Naive thymus-derived CD4-positive, alpha-beta T cell (primary cell): Measurements from ENCODE around the gene SSX2IP. TPM values are rescaled to one million over a fixed set of nuclear protein-coding genes. Genes with fewer than 3 reads are reported as not detected.
"Not testable (repeated sequence)": the region's sequence is repeated elsewhere in the genome, so short reads cannot be mapped to it uniquely, and the experiment has no call there.

ENCODE experiments used
- ATAC-seq: fragments of 150-1000 bp; cut with Tn5 transposase; 2 replicates; pipeline ENCODE4 v1.10.0; 2021; ENCODE audit warnings: mild to moderate bottlenecking, moderate library complexity
- CTCF ChIA-PET: fragments of 350-600 bp; sonication (Branson Sonifier 250); formaldehyde crosslinking; loops from one replicate; lab custom pipeline; 2021; ENCODE audit warnings: antibody characterized with exemption; lab: Charles Lee
- POLR2A ChIA-PET: fragments of 350-600 bp; sonication (Branson Sonifier 250); formaldehyde crosslinking; loops from one replicate; lab custom pipeline; 2021; ENCODE audit warnings: antibody characterized with exemption, inconsistent platforms; lab: Charles Lee
- DNase-seq, 9 donors: peaks; one replicate each; pipeline versions ENCODE4 v3.0.0 to v3.0.0-alpha.2; 2020 to 2022; ENCODE audit warnings: mixed read lengths in 1 of 9
- H3K27ac ChIP-seq: one replicate; pipeline ENCODE4 v1.7.0; 2013; ENCODE audit warnings: mild to moderate bottlenecking, low read depth, low read length, moderate library complexity
- H3K27me3 ChIP-seq, 2 donors: one replicate each; pipeline ENCODE4 v1.7.0; 2013; ENCODE audit warnings: low read length in 2 of 2, mild to moderate bottlenecking in 2 of 2, moderate library complexity in 2 of 2; ENCODE audit not compliant: control insufficient read depth in 2 of 2, insufficient read depth in 2 of 2
- H3K36me3 ChIP-seq, 3 experiments: 1 replicate in 2 of 3; 2 replicates in 1 of 3; pipeline ENCODE4 v1.7.0; 2013; ENCODE audit warnings: low read length in 3 of 3, mild to moderate bottlenecking in 3 of 3, moderate library complexity in 1 of 3; ENCODE audit not compliant: insufficient read depth in 3 of 3, control insufficient read depth in 2 of 3
- H3K4me1 ChIP-seq, 2 donors: one replicate each; pipeline ENCODE4 v1.7.0; 2013; ENCODE audit warnings: low read length in 2 of 2, mild to moderate bottlenecking in 2 of 2, moderate library complexity in 1 of 2; ENCODE audit not compliant: control insufficient read depth in 2 of 2, insufficient read depth in 2 of 2
- H3K4me3 ChIP-seq: 2 replicates; pipeline ENCODE4 v1.7.0; 2013; ENCODE audit warnings: mild to moderate bottlenecking, low read length
- H3K9me3 ChIP-seq, 3 experiments: 1 replicate in 2 of 3; 2 replicates in 1 of 3; pipeline ENCODE4 v1.7.0; 2013; ENCODE audit warnings: low read length in 3 of 3; ENCODE audit not compliant: control insufficient read depth in 2 of 3
- H3K27ac Mint-ChIP-seq, 9 donors: one replicate each; pipeline ENCODE4 v1.8.0; 2020 to 2022; ENCODE audit warnings: mixed read lengths in 9 of 9, mild to moderate bottlenecking in 8 of 9, moderate library complexity in 5 of 9, inconsistent platforms in 2 of 9
- H3K27me3 Mint-ChIP-seq, 5 donors: one replicate each; pipeline ENCODE4 v1.8.0; 2021 to 2022; ENCODE audit warnings: mixed read lengths in 5 of 5, mild to moderate bottlenecking in 1 of 5
- H3K36me3 Mint-ChIP-seq, 5 donors: one replicate each; pipeline ENCODE4 v1.8.0; 2020 to 2022; ENCODE audit warnings: mixed read lengths in 5 of 5, mild to moderate bottlenecking in 3 of 5, inconsistent platforms in 1 of 5
- H3K4me1 Mint-ChIP-seq, 7 donors: one replicate each; pipeline ENCODE4 v1.8.0; 2020 to 2022; ENCODE audit warnings: mixed read lengths in 7 of 7, mild to moderate bottlenecking in 3 of 7, inconsistent platforms in 1 of 7
- H3K4me3 Mint-ChIP-seq, 10 donors: one replicate each; pipeline ENCODE4 v1.8.0; 2020 to 2022; ENCODE audit warnings: mild to moderate bottlenecking in 10 of 10, mixed read lengths in 10 of 10, moderate library complexity in 6 of 10, inconsistent platforms in 2 of 10
- H3K9me3 Mint-ChIP-seq, 11 donors: one replicate each; pipeline ENCODE4 v1.8.0; 2020 to 2022; ENCODE audit warnings: mixed read lengths in 11 of 11, mild to moderate bottlenecking in 4 of 11, inconsistent platforms in 1 of 11, moderate library complexity in 1 of 11
- intact Hi-C, 2 donors: fragments of 100-400 bp; cut with micrococcal nuclease; formaldehyde crosslinking; loops; one replicate each; pipeline ENCODE4 v1.15.1; 2023
- polyA plus RNA-seq, 2 donors: library from polyadenylated mRNA; unstranded; fragments of 300-500 nt; fragmentation: Illumina TruSeq; gene quantifications; one replicate each; pipeline ENCODE4 v1.2.3, GENCODE V29; 2021
- total RNA-seq, 6 experiments: library from RNA in 5 of 6; stranded (reverse) in 5 of 6; gene quantifications; 1 replicate in 5 of 6; 2 replicates in 1 of 6; pipeline ENCODE4 v1.2.3 and lab custom pipeline; 2021 to 2026

Gene SSX2IP
- total and polyA plus RNA-seq, 7 experiments from 2014 or later, result 7.5 to 13.4 (median 8.4) TPM

GRCh38 chr1:84721872-84722271 is 31.6 kb upstream of the SSX2IP start:
- ChIA-PET POLR2A (interaction anchor here (1.2 kb wide), 1 partner anchor 34 kb away, joined by 3 read pairs; no protein-coding TSS in a partner anchor), CTCF (interaction anchor here (0.8 to 1.6 kb wide), 2 partner anchors 26 to 29 kb away, joined by 3 read pairs; no protein-coding TSS in a partner anchor)
- H3K27me3 ChIP-seq, H3K27ac Mint-ChIP-seq, H3K9me3 Mint-ChIP-seq, ATAC-seq, H3K4me1 Mint-ChIP-seq, DNase-seq, H3K4me3 Mint-ChIP-seq, H3K27me3 Mint-ChIP-seq, H3K36me3 Mint-ChIP-seq, H3K36me3 ChIP-seq, H3K4me3 ChIP-seq, intact Hi-C loops, H3K9me3 ChIP-seq, H3K27ac ChIP-seq, H3K4me1 ChIP-seq: not testable (repeated sequence)

DNA sequence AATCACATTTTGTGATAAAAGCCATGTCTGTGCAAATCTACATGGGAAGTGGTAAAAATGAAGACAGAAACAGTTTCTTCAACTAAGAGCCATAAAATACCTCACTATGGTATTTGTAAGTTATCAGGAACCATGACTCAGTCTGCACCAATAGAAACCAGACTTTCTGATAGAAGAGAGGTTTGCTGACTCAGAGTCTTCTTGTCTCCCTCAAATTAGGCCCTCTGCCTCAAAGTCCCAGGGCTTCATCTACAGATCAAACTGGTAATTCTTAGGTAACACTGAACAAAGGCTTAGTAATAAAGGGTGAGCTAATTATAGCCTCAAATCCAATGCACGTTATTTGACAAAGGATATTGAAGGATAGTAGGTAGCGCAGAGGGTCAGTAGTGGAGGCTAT is 30.9 kb upstream of the SSX2IP start:
- intact Hi-C loops, result no loop called here
- POLR2A ChIA-PET, result interaction anchor here (0.9 kb wide), 1 partner anchor 9 kb away, joined by 3 read pairs; no protein-coding TSS in a partner anchor
- H3K4me3 Mint-ChIP-seq, result no peak overlapping the region
- Histone ChIP-seq H3K27ac (no peak overlapping the region), H3K9me3 (no peaks in the 10 kb centered on the region), H3K36me3 (no peaks in the 10 kb centered on the region), H3K27me3 (no peaks in the 10 kb centered on the region), H3K4me3 (no peak overlapping the region), H3K4me1 (no peaks in the 10 kb centered on the region)
- peaks cover 0 to 2% (median 0%) of the 10 kb centered on the region in 7 donors for H3K4me1 Mint-ChIP-seq
- H3K27me3 Mint-ChIP-seq, result peaks cover 0 to 6% (median 0%) of the 10 kb centered on the region in 5 donors
- CTCF ChIA-PET, result interaction anchor here (0.7 to 1.6 kb wide), 3 partner anchors 23 to 32 kb away, joined by 3 to 4 read pairs (median 3); no protein-coding TSS in a partner anchor
- H3K36me3 Mint-ChIP-seq, result no peaks in the 10 kb centered on the region
- no peaks in the 10 kb centered on the region for H3K9me3 Mint-ChIP-seq
- ATAC-seq (no peak), DNase-seq (no peak)
- no peak overlapping the region for H3K27ac Mint-ChIP-seq

GRCh38 chr1:84720221-84720780 is 30.0 kb upstream of the SSX2IP start:
- CTCF ChIA-PET, result no interaction called here

GRCh38 chr1:84719543-84720217 is 29.4 kb upstream of the SSX2IP start:
- ATAC-seq, result no peak
- H3K36me3 Mint-ChIP-seq, result no peaks in the 10 kb centered on the region
- no peak overlapping the region for H3K27ac Mint-ChIP-seq
- no peak overlapping the region for H3K4me3 ChIP-seq
- intact Hi-C loops, result no loop called here
- DNase-seq, result no peak
- no peaks in the 10 kb centered on the region for H3K9me3 ChIP-seq
- H3K4me1 ChIP-seq, result no peaks in the 10 kb centered on the region
- peaks cover 0 to 4% (median 0%) of the 10 kb centered on the region in 7 donors for H3K4me1 Mint-ChIP-seq
- peaks cover 0 to 6% (median 0%) of the 10 kb centered on the region in 5 donors for H3K27me3 Mint-ChIP-seq
- no peaks in the 10 kb centered on the region for H3K27me3 ChIP-seq
- no peaks in the 10 kb centered on the region for H3K9me3 Mint-ChIP-seq
- POLR2A ChIA-PET, result no interaction called here
- H3K4me3 Mint-ChIP-seq, result no peak overlapping the region
- no peak overlapping the region for H3K27ac ChIP-seq
- CTCF ChIA-PET, result interaction anchor here (0.6 kb wide), 1 partner anchor 78 kb away, joined by 3 read pairs; no protein-coding TSS in a partner anchor
- no peaks in the 10 kb centered on the region for H3K36me3 ChIP-seq

More at GRCh38 chr1:84720221-84720780, 30.0 kb upstream of the SSX2IP start:
- Histone ChIP-seq H3K27ac (no peak overlapping the region), H3K27me3 (no peaks in the 10 kb centered on the region), H3K4me3 (no peak overlapping the region), H3K9me3 (no peaks in the 10 kb centered on the region), H3K4me1 (no peaks in the 10 kb centered on the region), H3K36me3 (no peaks in the 10 kb centered on the region)
- no peak overlapping the region for H3K4me3 Mint-ChIP-seq
- POLR2A ChIA-PET, result interaction anchor here (0.9 kb wide), 1 partner anchor 9 kb away, joined by 3 read pairs; no protein-coding TSS in a partner anchor
- peak overlapping the region in 1 of 9 donors; percentile 53 for H3K27ac Mint-ChIP-seq
- peaks cover 0 to 4% (median 0%) of the 10 kb centered on the region in 7 donors for H3K4me1 Mint-ChIP-seq
- peaks cover 0 to 6% (median 0%) of the 10 kb centered on the region in 5 donors for H3K27me3 Mint-ChIP-seq
- H3K36me3 Mint-ChIP-seq, result no peaks in the 10 kb centered on the region
- H3K9me3 Mint-ChIP-seq, result no peaks in the 10 kb centered on the region
- no peak for DNase-seq
- peak; percentile 39 for ATAC-seq
- intact Hi-C loops, result no loop called here

GRCh38 chr1:84715342-84716019 is 25.2 kb upstream of the SSX2IP start:
- H3K4me1 ChIP-seq, result no peaks in the 10 kb centered on the region
- Mint-ChIP-seq H3K27ac (no peak overlapping the region), H3K4me1 (peaks cover 0 to 3% (median 0%) of the 10 kb centered on the region in 7 donors), H3K36me3 (no peaks in the 10 kb centered on the region), H3K27me3 (peaks cover 0 to 6% (median 4%) of the 10 kb centered on the region in 5 donors), H3K9me3 (no peaks in the 10 kb centered on the region), H3K4me3 (no peak overlapping the region)
- H3K4me3 ChIP-seq, result no peak overlapping the region
- CTCF ChIA-PET, result no interaction called here
- H3K9me3 ChIP-seq, result no peaks in the 10 kb centered on the region
- no peak for DNase-seq
- no peak overlapping the region for H3K27ac ChIP-seq
- intact Hi-C loops, result no loop called here
- no peaks in the 10 kb centered on the region for H3K36me3 ChIP-seq
- POLR2A ChIA-PET, result no interaction called here
- ATAC-seq, result peak; percentile 93
- H3K27me3 ChIP-seq, result no peaks in the 10 kb centered on the region

DNA sequence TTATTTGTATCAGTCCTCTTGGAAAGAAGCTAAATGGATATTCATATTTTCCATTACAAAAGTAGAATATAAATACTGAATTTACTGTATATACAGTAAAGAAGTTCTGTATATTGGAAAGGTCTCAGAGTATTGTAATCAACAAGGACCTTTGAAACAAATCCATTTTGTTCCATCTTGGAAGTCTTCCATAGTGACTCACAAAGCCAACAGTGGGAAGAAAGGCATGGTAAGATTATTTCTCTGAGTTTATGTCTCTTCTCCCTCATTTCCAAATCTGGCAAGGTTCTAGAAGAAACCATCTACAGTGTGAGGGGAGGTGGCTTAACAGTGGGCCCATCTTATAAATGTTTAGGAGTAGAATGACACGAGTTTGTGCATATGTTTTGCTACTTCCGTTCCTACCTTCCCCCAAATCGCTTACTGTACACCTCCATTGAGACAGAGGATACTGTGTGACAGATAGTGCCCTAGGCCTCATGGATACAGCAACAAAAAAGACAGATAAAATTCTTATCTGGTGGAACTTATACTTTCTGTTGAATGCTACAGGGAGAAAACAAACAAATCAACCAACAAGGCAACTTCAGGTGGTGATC is 22.1 kb upstream of the SSX2IP start:
- Mint-ChIP-seq H3K9me3 (no peaks in the 10 kb centered on the region), H3K4me1 (peaks cover 0 to 3% (median 0%) of the 10 kb centered on the region in 7 donors), H3K27me3 (peaks cover 0 to 4% (median 2%) of the 10 kb centered on the region in 5 donors), H3K4me3 (no peak overlapping the region), H3K36me3 (no peaks in the 10 kb centered on the region), H3K27ac (no peak overlapping the region)
- no peaks in the 10 kb centered on the region for H3K27me3 ChIP-seq
- H3K4me1 ChIP-seq, result no peaks in the 10 kb centered on the region
- ChIA-PET POLR2A (interaction anchor here (0.9 kb wide), 1 partner anchor 8 kb away, joined by 3 read pairs; no protein-coding TSS in a partner anchor), CTCF (interaction anchor here (0.9 kb wide), 1 partner anchor 12 kb away, joined by 4 read pairs; no protein-coding TSS in a partner anchor)
- ATAC-seq (no peak), DNase-seq (no peak)
- intact Hi-C loops, result no loop called here
- H3K4me3 ChIP-seq, result no peak overlapping the region
- no peak overlapping the region for H3K27ac ChIP-seq
- no peaks in the 10 kb centered on the region for H3K36me3 ChIP-seq
- H3K9me3 ChIP-seq, result no peaks in the 10 kb centered on the region
